Measurements from ENCODE around the gene SLC27A4. TPM values are rescaled to one million over a fixed set of nuclear protein-coding genes. Genes with fewer than 3 reads are reported as not detected.

Gene SLC27A4
- total RNA-seq, 2 experiments from 2014 or later: 14.2 to 16.0 TPM

DNA sequence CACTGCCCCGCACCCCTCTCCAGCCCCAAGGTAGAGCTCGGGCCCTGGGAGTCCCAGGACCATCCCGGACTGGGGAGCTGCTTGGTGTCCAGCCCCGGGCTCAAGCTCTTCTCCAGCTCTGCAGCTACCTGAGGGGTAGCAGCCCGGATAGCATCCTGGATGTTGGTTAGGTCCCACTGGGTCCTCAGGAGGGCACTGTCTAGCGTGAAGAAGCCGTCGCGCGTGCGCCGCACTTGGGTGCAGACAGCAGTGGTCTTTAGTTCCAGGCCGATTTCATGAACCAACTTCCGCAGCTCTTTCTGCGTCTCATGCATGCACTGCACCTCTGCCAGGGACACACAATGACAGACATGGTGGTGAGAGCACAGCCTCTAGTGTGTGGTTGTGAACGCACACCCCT is 30.8 kb upstream of the SLC27A4 start:
- Histone ChIP-seq H3K27ac (ENCODE audit: low read depth, low read length, poor library complexity, severe bottlenecking) (no peak overlapping the region), H3K9me3 (ENCODE audit: low read length) (no peaks in the 10 kb centered on the region), H3K4me3 (ENCODE audit: low read depth, low read length, poor library complexity, severe bottlenecking) (no peak overlapping the region), H3K79me2 (ENCODE audit: insufficient read depth, low read depth, low read length) (no peaks in the 10 kb centered on the region), H3K9me2 (ENCODE audit: insufficient read depth, low read length) (no peaks in the 10 kb centered on the region), H3K36me3 (ENCODE audit: insufficient read depth, low read length) (peaks cover 41% of the 10 kb centered on the region), H2AFZ (ENCODE audit: low read length) (no peak overlapping the region), H3K4me1 (ENCODE audit: insufficient read depth, low read length, poor library complexity, severe bottlenecking) (no peaks in the 10 kb centered on the region), H4K20me1 (ENCODE audit: insufficient read depth, low read length) (no peaks in the 10 kb centered on the region), H3K4me2 (ENCODE audit: low read length) (no peak overlapping the region)
- POLR2A ChIA-PET: interaction anchor here (0.7 kb wide), 1 partner anchor 1244 kb away, joined by 3 read pairs; no protein-coding TSS in a partner anchor
- no peak for DNase-seq (ENCODE audit: low spot score)
- TF ChIP-seq, protein P1, sequence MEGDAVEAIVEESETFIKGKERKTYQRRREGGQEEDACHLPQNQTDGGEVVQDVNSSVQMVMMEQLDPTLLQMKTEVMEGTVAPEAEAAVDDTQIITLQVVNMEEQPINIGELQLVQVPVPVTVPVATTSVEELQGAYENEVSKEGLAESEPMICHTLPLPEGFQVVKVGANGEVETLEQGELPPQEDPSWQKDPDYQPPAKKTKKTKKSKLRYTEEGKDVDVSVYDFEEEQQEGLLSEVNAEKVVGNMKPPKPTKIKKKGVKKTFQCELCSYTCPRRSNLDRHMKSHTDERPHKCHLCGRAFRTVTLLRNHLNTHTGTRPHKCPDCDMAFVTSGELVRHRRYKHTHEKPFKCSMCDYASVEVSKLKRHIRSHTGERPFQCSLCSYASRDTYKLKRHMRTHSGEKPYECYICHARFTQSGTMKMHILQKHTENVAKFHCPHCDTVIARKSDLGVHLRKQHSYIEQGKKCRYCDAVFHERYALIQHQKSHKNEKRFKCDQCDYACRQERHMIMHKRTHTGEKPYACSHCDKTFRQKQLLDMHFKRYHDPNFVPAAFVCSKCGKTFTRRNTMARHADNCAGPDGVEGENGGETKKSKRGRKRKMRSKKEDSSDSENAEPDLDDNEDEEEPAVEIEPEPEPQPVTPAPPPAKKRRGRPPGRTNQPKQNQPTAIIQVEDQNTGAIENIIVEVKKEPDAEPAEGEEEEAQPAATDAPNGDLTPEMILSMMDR (conservative IDR thresholded peaks at IDR 0.05; ENCODE audit: low read length): no peak
- no peak for TF ChIP-seq EZH2phosphoT487 (IDR thresholded peaks at IDR 0.05; ENCODE audit: borderline replicate concordance, low read depth, low read length)
- BruUV-seq (replicated peaks): no TSS peak
- CTCF ChIA-PET (ENCODE audit: unreplicated experiment): no interaction called here
- intact Hi-C loops (cut with micrococcal nuclease; ENCODE audit: unreplicated experiment): no loop called here

DNA sequence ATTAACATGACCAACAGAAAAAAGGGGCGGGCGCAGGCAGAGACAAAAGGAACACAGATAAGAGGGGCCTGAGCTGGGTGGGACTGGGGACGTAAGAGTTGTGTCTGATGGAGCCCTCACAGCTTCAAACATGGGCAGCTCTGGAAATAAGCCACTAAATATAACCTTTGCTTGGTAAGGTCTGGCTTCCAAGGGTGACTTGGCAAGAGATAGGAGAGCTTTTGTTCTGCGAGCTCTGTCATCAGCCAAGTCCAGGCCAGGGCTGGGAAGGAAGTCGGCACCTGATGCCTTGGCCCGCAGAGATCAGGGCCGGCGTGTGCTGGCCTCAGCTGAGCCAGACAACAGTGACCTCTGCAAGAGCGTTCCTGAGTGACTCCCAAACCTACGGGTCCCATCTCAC is 29.9 kb upstream of the SLC27A4 start:
- Histone ChIP-seq H3K27ac (ENCODE audit: low read depth, low read length, poor library complexity, severe bottlenecking) (no peak overlapping the region), H3K9me3 (ENCODE audit: low read length) (no peaks in the 10 kb centered on the region), H2AFZ (ENCODE audit: low read length) (no peak overlapping the region), H3K4me1 (ENCODE audit: insufficient read depth, low read length, poor library complexity, severe bottlenecking) (no peaks in the 10 kb centered on the region), H3K4me2 (ENCODE audit: low read length) (no peak overlapping the region), H3K4me3 (ENCODE audit: low read depth, low read length, poor library complexity, severe bottlenecking) (no peak overlapping the region), H3K36me3 (ENCODE audit: insufficient read depth, low read length) (peaks cover 49% of the 10 kb centered on the region), H3K9me2 (ENCODE audit: insufficient read depth, low read length) (no peaks in the 10 kb centered on the region), H4K20me1 (ENCODE audit: insufficient read depth, low read length) (no peaks in the 10 kb centered on the region), H3K79me2 (ENCODE audit: insufficient read depth, low read depth, low read length) (no peaks in the 10 kb centered on the region)
- BruUV-seq (replicated peaks): no TSS peak
- intact Hi-C loops (cut with micrococcal nuclease; ENCODE audit: unreplicated experiment): no loop called here
- CTCF ChIA-PET (ENCODE audit: unreplicated experiment): no interaction called here
- TF ChIP-seq EZH2phosphoT487 (IDR thresholded peaks at IDR 0.05; ENCODE audit: borderline replicate concordance, low read depth, low read length): no peak
- TF ChIP-seq, protein P1 (conservative IDR thresholded peaks at IDR 0.05; ENCODE audit: low read length): no peak
- no peak for DNase-seq (ENCODE audit: low spot score)
- POLR2A ChIA-PET: no interaction called here

DNA sequence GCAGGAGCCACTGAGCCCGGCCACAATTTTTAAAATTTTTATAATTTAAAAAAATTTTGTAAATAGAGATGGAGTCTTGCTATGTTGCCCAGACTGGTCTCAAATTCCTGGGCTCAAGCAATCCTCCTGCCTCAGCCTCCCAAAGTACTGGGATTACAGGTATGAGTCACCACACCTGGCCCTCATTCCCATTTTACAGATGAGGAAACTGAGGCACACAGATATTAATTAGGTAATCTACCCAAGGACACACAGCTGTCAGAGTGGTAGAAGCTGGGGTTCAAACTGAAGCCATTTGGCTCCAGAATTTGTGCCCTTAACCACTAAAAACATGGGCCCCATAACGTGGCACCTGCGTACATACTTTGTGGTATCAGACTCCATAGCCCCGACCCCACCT is 25.6 kb upstream of the SLC27A4 start:
- intact Hi-C loops (cut with micrococcal nuclease; ENCODE audit: unreplicated experiment): no loop called here
- CTCF ChIA-PET (ENCODE audit: unreplicated experiment): no interaction called here
- H3K4me1 ChIP-seq (ENCODE audit: insufficient read depth, low read length, poor library complexity, severe bottlenecking): no peaks in the 10 kb centered on the region
- POLR2A ChIA-PET: no interaction called here
- H4K20me1 ChIP-seq (ENCODE audit: insufficient read depth, low read length): no peaks in the 10 kb centered on the region
- H3K4me3 ChIP-seq (ENCODE audit: low read depth, low read length, poor library complexity, severe bottlenecking): no peak overlapping the region
- BruUV-seq (replicated peaks): no TSS peak
- TF ChIP-seq, protein P1 (conservative IDR thresholded peaks at IDR 0.05; ENCODE audit: low read length): no peak
- no peaks in the 10 kb centered on the region for H3K79me2 ChIP-seq (ENCODE audit: insufficient read depth, low read depth, low read length)
- H3K9me2 ChIP-seq (ENCODE audit: insufficient read depth, low read length): no peaks in the 10 kb centered on the region
- no peak for DNase-seq (ENCODE audit: low spot score)
- no peak overlapping the region for H2AFZ ChIP-seq (ENCODE audit: low read length)
- H3K36me3 ChIP-seq (ENCODE audit: insufficient read depth, low read length): peaks cover 59% of the 10 kb centered on the region
- H3K27ac ChIP-seq (ENCODE audit: low read depth, low read length, poor library complexity, severe bottlenecking): no peak overlapping the region
- H3K4me2 ChIP-seq (ENCODE audit: low read length): no peak overlapping the region
- no peaks in the 10 kb centered on the region for H3K9me3 ChIP-seq (ENCODE audit: low read length)
